CD4-positive, alpha-beta T cell (primary cell): ENCODE results near the gene KCNJ5. TPM values are rescaled to one million over a fixed set of nuclear protein-coding genes. Genes with fewer than 3 reads are reported as not detected.

Experiments used
- ATAC-seq: fragments of 200-7000 bp; cut with Tn5 transposase; one replicate; pipeline ENCODE4 v1.10.0; 2022; ENCODE audit warnings: mild to moderate bottlenecking; ENCODE audit not compliant: poor library complexity
- CTCF ChIA-PET: fragments of 350-600 bp; sonication (Branson Sonifier 250); formaldehyde crosslinking; loops from one replicate; lab custom pipeline; 2021; ENCODE audit warnings: antibody characterized with exemption, inconsistent platforms; lab: Charles Lee
- POLR2A ChIA-PET: fragments of 350-600 bp; sonication (Branson Sonifier 250); formaldehyde crosslinking; loops from one replicate; lab custom pipeline; 2021; ENCODE audit warnings: antibody characterized with exemption, inconsistent platforms; lab: Charles Lee
- DNase-seq, 14 experiments: peaks; one replicate each; pipeline ENCODE4 v3.0.0-alpha.2; 2013 to 2020; ENCODE audit warnings: mixed read lengths in 2 of 14
- H3K27ac ChIP-seq, 2 donors: one replicate each; pipeline versions ENCODE4 v1.5.1 to v1.7.0; 2013; ENCODE audit warnings: low read length in 2 of 2, low read depth in 1 of 2, mild to moderate bottlenecking in 1 of 2
- H3K27me3 ChIP-seq, 2 experiments: 1 replicate in 1 of 2; 2 replicates in 1 of 2; pipeline versions ENCODE4 v1.6.1 to v1.7.0; 2013; ENCODE audit warnings: low read length in 2 of 2, control low read depth in 1 of 2, mild to moderate bottlenecking in 1 of 2, moderate library complexity in 1 of 2; ENCODE audit not compliant: insufficient read depth in 2 of 2, control insufficient read depth in 1 of 2
- H3K36me3 ChIP-seq: one replicate; pipeline ENCODE4 v1.6.1; 2013; ENCODE audit warnings: low read length, control low read depth; ENCODE audit not compliant: insufficient read depth
- H3K4me1 ChIP-seq: one replicate; pipeline ENCODE4 v1.6.1; 2013; ENCODE audit warnings: low read length, control low read depth; ENCODE audit not compliant: insufficient read depth
- H3K4me3 ChIP-seq: one replicate; pipeline ENCODE4 v1.5.1; 2013; ENCODE audit warnings: mild to moderate bottlenecking, low read length, moderate library complexity
- H3K9me3 ChIP-seq, 2 experiments: 1 replicate in 1 of 2; 2 replicates in 1 of 2; pipeline versions ENCODE4 v1.6.1 to v1.7.0; 2013; ENCODE audit warnings: low read length in 2 of 2, mild to moderate bottlenecking in 2 of 2, control low read depth in 1 of 2, moderate library complexity in 1 of 2; ENCODE audit not compliant: control insufficient read depth in 1 of 2, insufficient read depth in 1 of 2
- H3K27ac Mint-ChIP-seq: one replicate; pipeline ENCODE4 v1.8.0; 2020; ENCODE audit warnings: mixed read lengths
- H3K27me3 Mint-ChIP-seq: one replicate; pipeline ENCODE4 v1.8.0; 2021; ENCODE audit warnings: mixed read lengths
- H3K36me3 Mint-ChIP-seq: one replicate; pipeline ENCODE4 v1.8.0; 2021; ENCODE audit warnings: low read depth, mixed read lengths
- H3K4me1 Mint-ChIP-seq: one replicate; pipeline ENCODE4 v1.8.0; 2021; ENCODE audit warnings: low read depth, mixed read lengths
- H3K4me3 Mint-ChIP-seq: one replicate; pipeline ENCODE4 v1.8.0; 2020; ENCODE audit warnings: mild to moderate bottlenecking, mixed read lengths
- H3K9me3 Mint-ChIP-seq: one replicate; pipeline ENCODE4 v1.8.0; 2020; ENCODE audit warnings: mixed read lengths
- CTCF ChIP-seq: fragments of 200-600 bp; IDR thresholded peaks from one replicate; pipeline ENCODE4 v1.8.0; 2022; ENCODE audit warnings: antibody characterized with exemption, mild to moderate bottlenecking
- intact Hi-C, 2 experiments: fragments of 100-400 bp; cut with DNase I in 1 of 2; cut with micrococcal nuclease in 1 of 2; formaldehyde crosslinking; loops; one replicate each; pipeline versions ENCODE4 v1.15.1 to v1.9.0; 2023 to 2025; cut with DNase I, micrococcal nuclease
- total RNA-seq, 174 experiments: library from RNA in 2 of 174; stranded (reverse) in 2 of 174; gene quantifications; one replicate each; pipeline ENCODE4 v1.2.3 and lab custom pipeline; 2021 to 2026

The KCNJ5 gene
- total RNA-seq, 2 experiments from 2014 or later: 0.05 TPM; not detected in 1

DNA sequence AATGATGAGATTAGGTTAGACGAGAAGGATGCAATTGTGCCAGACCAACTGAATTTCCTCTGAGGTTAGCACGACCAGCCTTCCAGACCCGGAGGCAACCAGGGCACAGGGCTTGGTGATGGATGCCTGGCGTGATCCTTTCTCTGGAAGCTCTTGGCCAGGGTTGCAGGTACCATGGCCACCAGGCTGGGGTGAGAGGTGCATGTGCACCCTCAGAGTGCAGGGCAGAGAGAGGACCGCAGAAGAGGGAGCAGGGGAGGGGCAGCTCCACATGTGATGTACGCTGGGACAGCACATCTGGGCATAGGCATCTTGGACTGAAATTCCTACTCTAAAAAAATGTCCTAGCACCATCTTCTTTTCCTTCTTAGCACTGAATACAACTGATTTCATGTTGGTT lies 34.9 kb upstream of the KCNJ5 start:
- H3K4me3 ChIP-seq: no peak overlapping the region
- H3K4me1 ChIP-seq: peaks cover 9% of the 10 kb centered on the region
- H3K27ac ChIP-seq: no peak overlapping the region
- ATAC-seq: no peak
- no peaks in the 10 kb centered on the region for H3K27me3 ChIP-seq
- intact Hi-C loops: no loop called here
- H3K36me3 Mint-ChIP-seq: no peaks in the 10 kb centered on the region
- no peaks in the 10 kb centered on the region for H3K9me3 ChIP-seq
- no peaks in the 10 kb centered on the region for H3K27me3 Mint-ChIP-seq
- no peak for DNase-seq
- no peak for TF ChIP-seq CTCF
- H3K27ac Mint-ChIP-seq: no peak overlapping the region
- no peak overlapping the region for H3K4me3 Mint-ChIP-seq
- POLR2A ChIA-PET: interaction anchor here (0.7 kb wide), 1 partner anchor 8 kb away, joined by 3 read pairs; no protein-coding TSS in a partner anchor
- CTCF ChIA-PET: no interaction called here
- no peaks in the 10 kb centered on the region for H3K9me3 Mint-ChIP-seq
- H3K36me3 ChIP-seq: no peaks in the 10 kb centered on the region
- H3K4me1 Mint-ChIP-seq: peaks cover 9% of the 10 kb centered on the region

- ATAC-seq (no peak), DNase-seq (no peak)
- peaks cover 9% of the 10 kb centered on the region for H3K4me1 Mint-ChIP-seq
- Histone ChIP-seq H3K4me1 (peaks cover 9% of the 10 kb centered on the region), H3K9me3 (no peaks in the 10 kb centered on the region), H3K27me3 (no peaks in the 10 kb centered on the region), H3K27ac (no peak overlapping the region), H3K36me3 (no peaks in the 10 kb centered on the region), H3K4me3 (no peak overlapping the region)
- H3K9me3 Mint-ChIP-seq: no peaks in the 10 kb centered on the region
- no peak overlapping the region for H3K27ac Mint-ChIP-seq
- ChIA-PET CTCF (interaction anchor here (2.4 kb wide), 1 partner anchor 685 kb away, joined by 7 read pairs; no protein-coding TSS in a partner anchor), POLR2A (interaction anchor here (1.1 kb wide), 1 partner anchor 9 kb away, joined by 3 read pairs; the partner anchor contains the start of gene KCNJ1)
- no peak overlapping the region for H3K4me3 Mint-ChIP-seq
- no peaks in the 10 kb centered on the region for H3K36me3 Mint-ChIP-seq
- TF ChIP-seq CTCF: no peak
- intact Hi-C loops: no loop called here
- H3K27me3 Mint-ChIP-seq: no peaks in the 10 kb centered on the region
Measured at GRCh38 chr11:128857341-128857740, 33.8 kb upstream of the KCNJ5 start.

GRCh38 chr11:128859563-128860441 lies 31.4 kb upstream of the KCNJ5 start:
- ATAC-seq: peak; percentile 98
- no peak overlapping the region for H3K4me3 Mint-ChIP-seq

More at GRCh38 chr11:128859563-128860441, 31.4 kb upstream of the KCNJ5 start:
- H3K9me3 ChIP-seq: no peaks in the 10 kb centered on the region
- no peaks in the 10 kb centered on the region for H3K36me3 Mint-ChIP-seq
- POLR2A ChIA-PET: no interaction called here
- CTCF ChIA-PET: interaction anchor here (1.2 to 2.4 kb wide), 2 partner anchors 687 to 702 kb away, joined by 3 to 7 read pairs; no protein-coding TSS in a partner anchor
- intact Hi-C loops: loop anchor here (1.0 to 5.0 kb wide), 5 partner anchors 83 to 828 kb away; no protein-coding TSS in a partner anchor
- H3K4me1 ChIP-seq: peaks cover 9% of the 10 kb centered on the region
- no peaks in the 10 kb centered on the region for H3K27me3 Mint-ChIP-seq
- peak; percentile 57 to 86 (median 72) for DNase-seq
- peaks cover 9% of the 10 kb centered on the region for H3K4me1 Mint-ChIP-seq
- H3K27ac ChIP-seq: no peak overlapping the region
- no peaks in the 10 kb centered on the region for H3K27me3 ChIP-seq
- no peaks in the 10 kb centered on the region for H3K9me3 Mint-ChIP-seq
- H3K27ac Mint-ChIP-seq: no peak overlapping the region
- TF ChIP-seq CTCF: peak; percentile 97
- no peak overlapping the region for H3K4me3 ChIP-seq
- H3K36me3 ChIP-seq: no peaks in the 10 kb centered on the region
